D721Med (cell line): ENCODE measurements around the gene TNIK.

Experiments used
- DNase-seq: peaks from one replicate; pipeline ENCODE4 v3.0.0; 2011; ENCODE audit warnings: low spot score; ENCODE audit not compliant: insufficient read length
- FAIRE-seq: peaks from 2 replicates; lab custom pipeline; 2011; peaks lifted over from hg19 to GRCh38; lab: Jason Lieb, UNC
- TF ChIP-seq, protein P1 (sequence below): IDR thresholded peaks from 2 replicates; pipeline ENCODE4 v1.5.1; 2012; ENCODE audit warnings: mild to moderate bottlenecking, control low read depth; ENCODE audit not compliant: insufficient read depth; ENCODE audit errors: missing control alignments

TNIK gene

GRCh38 chr3:171110715-171111114, 349.5 kb downstream of the TNIK start:
- TF ChIP-seq, protein P1, sequence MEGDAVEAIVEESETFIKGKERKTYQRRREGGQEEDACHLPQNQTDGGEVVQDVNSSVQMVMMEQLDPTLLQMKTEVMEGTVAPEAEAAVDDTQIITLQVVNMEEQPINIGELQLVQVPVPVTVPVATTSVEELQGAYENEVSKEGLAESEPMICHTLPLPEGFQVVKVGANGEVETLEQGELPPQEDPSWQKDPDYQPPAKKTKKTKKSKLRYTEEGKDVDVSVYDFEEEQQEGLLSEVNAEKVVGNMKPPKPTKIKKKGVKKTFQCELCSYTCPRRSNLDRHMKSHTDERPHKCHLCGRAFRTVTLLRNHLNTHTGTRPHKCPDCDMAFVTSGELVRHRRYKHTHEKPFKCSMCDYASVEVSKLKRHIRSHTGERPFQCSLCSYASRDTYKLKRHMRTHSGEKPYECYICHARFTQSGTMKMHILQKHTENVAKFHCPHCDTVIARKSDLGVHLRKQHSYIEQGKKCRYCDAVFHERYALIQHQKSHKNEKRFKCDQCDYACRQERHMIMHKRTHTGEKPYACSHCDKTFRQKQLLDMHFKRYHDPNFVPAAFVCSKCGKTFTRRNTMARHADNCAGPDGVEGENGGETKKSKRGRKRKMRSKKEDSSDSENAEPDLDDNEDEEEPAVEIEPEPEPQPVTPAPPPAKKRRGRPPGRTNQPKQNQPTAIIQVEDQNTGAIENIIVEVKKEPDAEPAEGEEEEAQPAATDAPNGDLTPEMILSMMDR, result no peak
- DNase-seq, result no peak
- FAIRE-seq, result no peak

- TF ChIP-seq, protein P1, result no peak
- FAIRE-seq (no peak), DNase-seq (no peak)
These were observed 352.1 kb downstream of the TNIK start for GRCh38 chr3:171108066-171108465.

DNA sequence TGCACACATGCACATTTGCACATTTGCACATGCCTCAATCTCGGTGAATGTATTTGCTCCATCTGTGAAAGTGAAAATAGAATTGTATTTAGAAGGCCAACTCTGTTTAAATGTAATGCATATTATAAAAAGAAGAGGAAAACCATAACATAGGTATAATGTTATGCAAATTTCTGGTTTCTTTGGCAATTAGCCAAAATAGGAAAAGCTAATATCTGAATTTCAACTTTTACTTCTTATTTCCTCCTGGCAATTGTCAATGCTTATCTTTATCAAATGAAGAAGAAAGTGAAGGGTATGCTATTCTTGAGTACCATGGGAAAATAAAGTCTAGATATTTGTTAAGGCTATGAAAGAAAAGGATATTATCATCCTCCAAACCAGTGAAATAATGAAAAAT, 357.0 kb downstream of the TNIK start:
- FAIRE-seq, result no peak
- TF ChIP-seq, protein P1, result no peak
- no peak for DNase-seq

GRCh38 chr3:171101982-171102641, 358.1 kb downstream of the TNIK start:
- no peak for FAIRE-seq
- TF ChIP-seq, protein P1, result no peak
- no peak for DNase-seq

DNA sequence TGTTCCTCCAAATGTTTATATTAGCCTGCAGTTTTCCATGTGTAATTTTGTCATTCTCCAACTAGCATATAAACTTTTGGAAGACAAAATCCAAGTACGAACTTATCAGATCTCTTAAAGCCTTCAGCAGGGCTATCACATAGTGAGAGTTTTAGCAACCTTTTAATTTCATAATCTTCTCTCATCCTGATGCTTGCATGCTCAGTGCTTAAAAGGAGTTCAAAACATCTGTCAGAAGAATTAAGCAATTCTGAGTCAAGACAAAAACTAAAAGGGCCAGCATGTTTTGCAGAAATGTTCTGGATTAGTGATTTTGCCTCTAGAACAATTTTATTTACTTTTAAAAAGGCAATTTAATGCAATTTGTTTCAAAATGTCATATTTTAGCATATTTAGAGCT, 360.3 kb downstream of the TNIK start:
- no peak for FAIRE-seq
- TF ChIP-seq, protein P1, result no peak
- DNase-seq, result no peak

GRCh38 chr3:171095063-171095462, 365.1 kb downstream of the TNIK start:
- FAIRE-seq, result no peak
- TF ChIP-seq, protein P1, result no peak
- DNase-seq, result no peak

DNA sequence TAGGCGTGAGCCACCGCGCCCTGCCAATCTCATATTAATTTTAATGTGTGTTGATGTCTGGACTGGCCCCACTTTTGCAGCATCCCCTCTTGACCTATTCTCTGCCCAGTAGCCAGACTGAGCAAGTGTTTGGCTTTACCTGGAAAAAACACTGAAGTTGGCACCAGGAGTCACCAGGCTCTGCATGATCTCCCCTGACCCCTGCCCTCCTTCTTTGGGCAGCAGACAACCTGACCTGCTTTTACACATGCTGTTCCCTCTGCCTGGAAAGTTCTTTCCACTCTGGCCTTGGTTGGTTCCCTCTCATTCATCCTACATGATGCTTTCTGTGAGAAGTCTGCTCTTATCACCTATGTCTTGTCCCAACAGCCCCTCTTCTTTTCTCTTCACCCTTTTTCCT, 365.8 kb downstream of the TNIK start:
- DNase-seq, result no peak
- TF ChIP-seq, protein P1, result no peak
- FAIRE-seq, result no peak
